Measurements from ENCODE around the gene NAA15.
"Not testable (repeated sequence)": the region's sequence is repeated elsewhere in the genome, so short reads cannot be mapped to it uniquely, and the experiment has no call there.

NAA15 gene

GRCh38 chr4:139368998-139369397 lies 67.7 kb downstream of the NAA15 start:
- no peak for DNase-seq

- DNase-seq, result no peak
These were observed 72.9 kb downstream of the NAA15 start for GRCh38 chr4:139374251-139374650.

GRCh38 chr4:139386421-139386820 lies 85.1 kb downstream of the NAA15 start:
- DNase-seq, result no peak

- DNase-seq, result no peak
These were observed 87.8 kb downstream of the NAA15 start for GRCh38 chr4:139389102-139389501.

GRCh38 chr4:139389991-139390390 lies 88.7 kb downstream of the NAA15 start:
- DNase-seq, result no peak

GRCh38 chr4:139391731-139392130 lies 90.4 kb downstream of the NAA15 start:
- no peak for DNase-seq

GRCh38 chr4:139392797-139393196 lies 91.5 kb downstream of the NAA15 start:
- no peak for DNase-seq

- DNase-seq, result no peak
These were observed 100.1 kb downstream of the NAA15 start for GRCh38 chr4:139401368-139401767.

- DNase-seq, result no peak
These were observed 101.1 kb downstream of the NAA15 start for GRCh38 chr4:139402436-139402835.

GRCh38 chr4:139403462-139403861 lies 102.2 kb downstream of the NAA15 start:
- DNase-seq, result no peak

GRCh38 chr4:139410312-139410711 lies 109.0 kb downstream of the NAA15 start:
- no peak for DNase-seq

- DNase-seq, result not testable (repeated sequence)
These were observed 113.4 kb downstream of the NAA15 start for GRCh38 chr4:139414671-139415210.

GRCh38 chr4:139416073-139416673 lies 114.9 kb downstream of the NAA15 start:
- peak in 1 of 4 experiments; percentile 2 for DNase-seq

- no peak for DNase-seq
These were observed 118.1 kb downstream of the NAA15 start for GRCh38 chr4:139419388-139419914.

- DNase-seq, result no peak
These were observed 119.3 kb downstream of the NAA15 start for GRCh38 chr4:139420652-139421051.

GRCh38 chr4:139436122-139436521 lies 134.8 kb downstream of the NAA15 start:
- no peak for DNase-seq

GRCh38 chr4:139438141-139438540 lies 136.8 kb downstream of the NAA15 start:
- no peak for DNase-seq

- DNase-seq, result no peak
These were observed 139.7 kb downstream of the NAA15 start for GRCh38 chr4:139441029-139441428.

- DNase-seq, result no peak
These were observed 142.4 kb downstream of the NAA15 start for GRCh38 chr4:139443661-139444060.

- DNase-seq, result not testable (repeated sequence)
These were observed 143.6 kb downstream of the NAA15 start for GRCh38 chr4:139444881-139445280.

GRCh38 chr4:139447078-139447477 lies 145.8 kb downstream of the NAA15 start:
- DNase-seq, result not testable (repeated sequence)

- no peak for DNase-seq
These were observed 149.3 kb downstream of the NAA15 start for GRCh38 chr4:139450586-139450985.

GRCh38 chr4:139451997-139452396 lies 150.7 kb downstream of the NAA15 start:
- no peak for DNase-seq

- DNase-seq, result peak; percentile 47 to 61 (median 54)
These were observed 151.7 kb downstream of the NAA15 start for GRCh38 chr4:139453041-139453370.

All from activated CD4-positive, CD25-positive, alpha-beta regulatory T cell (primary cell).